Amygdala (tissue), 56 donors: ENCODE results near the gene CFHR2.
A peak's percentile ranks its signal among the peaks of the same experiment; 100 is the strongest.
"Not testable (repeated sequence)": the region's sequence is repeated elsewhere in the genome, so short reads cannot be mapped to it uniquely, and the experiment has no call there.

ENCODE experiments used
- DNase-seq, 56 donors: peaks; one replicate each; lab custom pipeline; 2025; lab: John Stamatoyannopoulos, UW

Gene CFHR2

DNA sequence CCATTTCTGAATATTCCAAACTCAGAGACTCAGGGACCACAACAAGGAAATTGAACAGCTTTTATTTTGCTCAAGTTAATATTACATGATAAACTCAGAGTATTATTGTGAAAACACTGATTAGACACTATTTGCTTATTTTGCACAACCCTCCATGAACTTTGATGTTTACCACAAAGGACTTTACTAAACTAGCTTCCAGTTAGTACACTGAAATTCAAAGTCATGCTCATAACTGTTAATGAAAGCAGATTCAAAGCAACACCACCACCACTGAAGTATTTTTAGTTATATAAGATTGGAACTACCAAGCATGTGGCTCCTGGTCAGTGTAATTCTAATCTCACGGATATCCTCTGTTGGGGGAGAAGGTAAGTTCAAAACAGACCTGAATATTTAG, at the start of gene CFHR2:
Gene CFHR2, plus strand, starts transcription at position 171 of the 400 bp plus-strand sequence. Its CDS starts 143 bp downstream, at position 314.
- DNase-seq: not testable (repeated sequence)

DNA sequence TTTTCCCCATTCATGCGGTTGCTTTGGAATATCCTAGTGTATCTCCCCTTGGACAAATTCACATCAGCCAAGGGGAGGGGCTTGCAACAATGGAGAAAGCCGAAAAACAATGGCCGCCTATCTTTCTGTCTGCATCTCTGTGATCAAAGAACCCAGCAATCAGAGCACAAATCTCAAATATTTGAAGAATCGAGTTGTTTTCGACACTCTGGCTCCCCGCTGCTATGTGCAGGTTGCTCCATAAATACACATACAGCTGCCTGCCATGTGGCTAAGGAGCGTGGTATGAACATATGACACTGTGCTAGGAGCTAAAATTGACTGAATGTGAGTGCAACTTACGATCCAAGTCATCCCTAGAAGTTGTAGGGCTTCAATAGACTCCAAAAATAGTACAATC, 47.2 kb upstream of the CFHR2 start:
- no peak for DNase-seq

GRCh38 chr1:196897158-196897828, 46.2 kb upstream of the CFHR2 start:
- DNase-seq: peak in 1 of 56 donors; percentile 1

- DNase-seq: no peak
Measured at GRCh38 chr1:196902344-196902743, 41.2 kb upstream of the CFHR2 start.

- DNase-seq: no peak
Measured at GRCh38 chr1:196910215-196910614, 33.3 kb upstream of the CFHR2 start.

DNA sequence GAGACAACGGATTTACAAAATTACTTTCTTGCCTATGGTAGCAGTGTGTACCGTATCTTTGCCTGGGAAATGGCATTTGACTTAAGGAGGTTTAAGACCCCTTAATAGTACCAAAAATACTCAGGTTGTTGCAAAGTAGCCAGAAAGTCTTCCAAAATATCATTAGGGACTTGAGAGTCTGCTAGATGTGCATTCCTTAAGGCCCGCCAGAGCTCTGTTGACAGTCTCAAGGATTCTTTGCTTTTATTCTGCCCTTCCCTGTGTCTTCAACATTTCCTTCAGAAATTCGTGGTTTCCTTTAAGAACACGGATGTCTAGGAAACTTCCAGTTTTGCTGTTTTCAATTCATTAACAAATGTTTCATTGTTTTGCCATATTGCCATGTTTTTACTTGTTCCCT, 31.3 kb upstream of the CFHR2 start:
- DNase-seq: not testable (repeated sequence)

- DNase-seq: not testable (repeated sequence)
Measured at GRCh38 chr1:196926839-196927238, 16.7 kb upstream of the CFHR2 start.

DNA sequence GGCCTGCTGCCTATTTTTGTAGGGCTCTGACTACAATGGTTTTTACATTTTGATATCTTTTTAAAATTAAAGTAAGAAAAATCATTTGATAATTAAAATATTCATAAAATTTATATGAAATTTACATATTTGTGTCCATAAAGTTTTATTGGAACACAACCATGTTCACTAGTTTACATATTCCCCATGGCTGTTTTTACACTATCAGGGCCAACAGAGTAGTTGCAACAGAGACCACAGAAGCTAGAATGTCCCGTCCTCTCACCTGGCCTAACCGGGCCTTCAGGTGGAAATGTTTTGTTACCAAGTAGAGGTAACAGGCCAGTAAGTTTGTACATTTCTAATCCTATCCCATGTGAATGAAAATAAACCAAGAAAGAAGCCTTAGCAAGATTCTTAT, 10.7 kb upstream of the CFHR2 start:
- DNase-seq: not testable (repeated sequence)

GRCh38 chr1:196933531-196934189, 9.9 kb upstream of the CFHR2 start:
- DNase-seq: no peak

GRCh38 chr1:196941474-196941873, 2.1 kb upstream of the CFHR2 start:
- DNase-seq: not testable (repeated sequence)

GRCh38 chr1:196951711-196952394, 8.3 kb downstream of the CFHR2 start:
- no peak for DNase-seq

GRCh38 chr1:196954778-196955177, 11.2 kb downstream of the CFHR2 start:
- no peak for DNase-seq

- DNase-seq: no peak
Measured at GRCh38 chr1:196955926-196956325, 12.4 kb downstream of the CFHR2 start.

DNA sequence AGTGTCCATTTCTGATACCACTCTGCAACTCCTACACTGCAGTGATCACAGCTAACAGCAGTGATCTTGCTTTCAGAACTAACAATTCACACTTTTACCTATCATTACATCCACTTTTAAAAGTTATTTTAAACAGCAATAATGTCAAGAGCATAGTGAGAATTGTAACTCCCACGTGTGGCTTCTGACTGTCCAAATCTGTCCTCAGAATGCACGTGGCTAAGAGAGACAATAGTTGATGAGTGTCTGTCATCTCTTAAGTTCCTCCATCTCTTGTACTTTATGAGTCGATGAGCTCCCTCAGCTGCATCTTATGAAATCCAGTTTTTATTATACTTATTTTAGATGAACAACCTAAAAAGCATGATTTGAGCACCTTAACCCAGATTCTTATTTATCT, 17.3 kb downstream of the CFHR2 start:
- no peak for DNase-seq

GRCh38 chr1:196970182-196970581, 26.6 kb downstream of the CFHR2 start:
- DNase-seq: no peak

GRCh38 chr1:196976278-196976677, 32.7 kb downstream of the CFHR2 start:
- no peak for DNase-seq

DNA sequence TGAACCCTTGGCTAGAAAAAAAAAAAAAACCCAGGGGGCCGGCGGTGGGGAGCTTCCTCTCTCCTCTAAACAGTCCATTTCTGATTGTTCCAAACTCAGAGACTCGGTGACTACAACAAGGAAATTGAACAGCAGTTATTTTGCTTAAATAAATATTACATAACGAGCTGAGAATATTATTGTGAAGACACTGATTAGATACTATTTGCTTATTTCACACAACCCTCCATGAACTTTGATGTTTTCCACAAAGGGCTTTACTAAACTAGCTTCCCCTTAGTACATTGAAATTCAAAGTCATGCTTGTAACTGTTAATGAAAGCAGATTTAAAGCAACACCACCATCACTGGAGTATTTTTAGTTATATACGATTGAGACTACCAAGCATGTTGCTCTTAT, 33.7 kb downstream of the CFHR2 start, which contains the start of gene CFHR5:
Gene CFHR5, plus strand, starts transcription at position 279 of the 400 bp plus-strand sequence. Its CDS starts 109 bp downstream, at position 388.
- DNase-seq: no peak

GRCh38 chr1:196980859-196981258, 37.3 kb downstream of the CFHR2 start:
- no peak for DNase-seq

DNA sequence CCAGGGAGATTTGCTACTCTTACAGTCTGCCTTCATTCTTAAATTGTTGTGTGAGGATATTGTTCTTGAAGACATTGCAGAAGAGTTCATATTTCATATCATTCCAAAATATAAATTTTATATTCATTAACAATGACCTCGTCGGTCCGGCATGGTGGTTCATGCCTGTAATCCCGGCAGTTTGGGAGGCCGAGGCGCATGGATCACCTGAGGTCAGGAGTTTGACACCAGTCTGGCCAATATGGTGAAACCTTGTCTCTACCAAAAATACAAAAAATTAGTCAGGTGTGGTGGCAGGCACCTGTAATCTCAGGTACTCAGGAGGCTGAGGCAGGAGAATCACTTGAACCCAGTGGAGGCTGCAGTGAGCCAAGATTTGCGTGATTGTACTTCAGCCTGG, 38.7 kb downstream of the CFHR2 start:
- DNase-seq: not testable (repeated sequence)

DNA sequence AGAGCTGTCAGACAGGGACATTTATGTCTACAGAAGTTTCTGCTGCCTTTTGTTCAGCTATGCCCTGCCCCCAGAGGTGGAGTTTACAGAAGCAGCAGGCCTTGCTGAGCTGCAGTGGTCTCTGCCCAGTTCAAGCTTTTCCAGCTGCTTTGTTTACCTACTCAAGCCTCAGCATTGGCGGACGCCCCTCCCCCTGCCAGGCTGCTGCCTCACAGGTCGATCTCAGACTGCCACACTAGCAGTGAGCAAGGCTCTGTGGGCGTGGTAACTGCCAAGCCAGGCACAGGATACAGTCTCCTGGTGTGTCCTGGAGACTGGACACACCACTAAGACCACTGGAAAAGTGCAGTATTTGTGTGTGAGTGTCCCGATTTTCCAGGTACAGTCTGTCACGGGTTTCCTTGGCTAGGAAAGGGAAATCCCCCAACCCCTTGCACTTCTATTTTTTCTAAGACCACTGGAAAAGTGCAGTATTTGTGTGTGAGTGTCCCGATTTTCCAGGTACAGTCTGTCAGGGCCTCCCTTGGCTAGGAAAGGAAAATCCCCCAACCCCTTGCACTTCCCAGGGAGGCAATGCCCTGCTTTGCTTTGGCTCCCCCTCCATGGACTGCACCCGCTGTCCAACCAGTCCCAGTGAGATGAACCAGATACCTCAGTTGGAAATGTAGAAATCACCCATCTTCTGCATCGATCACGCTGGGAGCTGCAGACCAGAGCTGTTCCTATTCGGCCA, 48.5 kb downstream of the CFHR2 start:
- not testable (repeated sequence) for DNase-seq

DNA sequence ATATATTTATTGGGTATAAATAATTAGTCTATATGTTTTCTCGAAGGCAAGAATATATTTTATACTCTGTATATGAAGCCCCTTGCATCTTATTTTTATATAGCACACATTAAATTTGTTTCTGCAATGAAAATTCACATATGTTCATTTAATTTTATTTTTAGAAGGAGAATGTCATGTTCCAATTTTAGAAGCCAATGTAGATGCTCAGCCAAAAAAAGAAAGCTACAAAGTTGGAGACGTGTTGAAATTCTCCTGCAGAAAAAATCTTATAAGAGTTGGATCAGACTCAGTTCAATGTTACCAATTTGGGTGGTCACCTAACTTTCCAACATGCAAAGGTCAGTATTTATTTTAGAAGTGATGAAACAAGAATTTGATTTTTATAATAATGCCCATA, 50.4 kb downstream of the CFHR2 start:
- no peak for DNase-seq
